Measurements from ENCODE around the gene HTR4. TPM values are rescaled to one million over a fixed set of nuclear protein-coding genes. Genes with fewer than 3 reads are reported as not detected.

The HTR4 gene
- total and polyA plus RNA-seq, 2 donors (not counting 3 experiments of a cell fraction or from before 2014, with no cell fraction given): not detected

- CTCF ChIA-PET: interaction anchor here (0.6 to 5.8 kb wide), 19 partner anchors 9 to 632 kb away, joined by 3 to 141 read pairs (median 5); no protein-coding TSS in a partner anchor
- H3K9me1 ChIP-seq (replicated peaks; ENCODE audit: control insufficient read depth, extremely low read depth, insufficient read depth, low read length): no peaks in the 10 kb centered on the region
- no TSS peak for BruUV-seq (replicated peaks)
- no peak overlapping the region for H3K9ac ChIP-seq (replicated peaks; ENCODE audit: extremely low read depth, insufficient read depth, low read length)
- peak overlapping the region; percentile 91 for H2AFZ ChIP-seq (ENCODE audit: low read depth, low read length)
- no peak overlapping the region for H3K4me3 ChIP-seq (replicated peaks in 1 of 3; ENCODE audit: insufficient read depth in 1 of 3, low read depth in 1 of 3, low read length in 3 of 3)
- FAIRE-seq (peak; percentile 80), DNase-seq (ENCODE audit: low read depth, low spot score) (peak; percentile 59)
- H3K79me2 ChIP-seq (ENCODE audit: control insufficient read depth, insufficient read depth, low read length): no peaks in the 10 kb centered on the region
- dilution Hi-C loops (cut with MboI; ENCODE audit: extremely low pct_ligation_motif_present, low sequenced_read_pairs): no loop called here
- H3K36me3 ChIP-seq (ENCODE audit: control insufficient read depth in 2 of 2, extremely low read depth in 1 of 2, insufficient read depth in 2 of 2, low read length in 2 of 2): no peaks in the 10 kb centered on the region
- no peaks in the 10 kb centered on the region for H3K4me1 ChIP-seq (ENCODE audit: control insufficient read depth, extremely low read depth, insufficient read depth, low read length)
- TF ChIP-seq CTCF (IDR thresholded peaks at IDR 0.05; ENCODE audit: extremely low read depth in 1 of 2, insufficient read depth in 1 of 2, low read depth in 1 of 2, low read length in 2 of 2): peak; percentile 85 to 90
- TF ChIP-seq MAX (IDR thresholded peaks at IDR 0.05; ENCODE audit: insufficient read depth, insufficient read length): no peak
- no peak overlapping the region for H3K4me2 ChIP-seq (ENCODE audit: insufficient read depth, low read length)
- no peaks in the 10 kb centered on the region for H3K9me3 ChIP-seq (replicated peaks; ENCODE audit: control insufficient read depth, insufficient read depth, low read length)
- peaks cover 0 to 7% of the 10 kb centered on the region in 2 experiments for H3K27me3 ChIP-seq (ENCODE audit: control insufficient read depth in 2 of 2, insufficient read depth in 2 of 2, low read length in 2 of 2)
- no peak overlapping the region for H3K27ac ChIP-seq (ENCODE audit: insufficient read depth, low read depth, low read length)
- intact Hi-C loops (cut with micrococcal nuclease): loop anchor here (1.0 kb wide), 6 partner anchors 9 to 304 kb away; no protein-coding TSS in a partner anchor
- POLR2A ChIA-PET: no interaction called here
- H4K20me1 ChIP-seq (replicated peaks; ENCODE audit: control insufficient read depth, extremely low read depth, insufficient read depth, low read length): no peaks in the 10 kb centered on the region
Measured at GRCh38 chr5:148482697-148483462, 171.4 kb downstream of the HTR4 start.

GRCh38 chr5:148482196-148482595, 172.1 kb downstream of the HTR4 start:
- intact Hi-C loops (cut with micrococcal nuclease) (loop anchor here (1.0 kb wide), 3 partner anchors 8 to 192 kb away; no protein-coding TSS in a partner anchor), dilution Hi-C loops (cut with MboI; ENCODE audit: extremely low pct_ligation_motif_present, low sequenced_read_pairs) (no loop called here)
- no TSS peak for BruUV-seq (replicated peaks)
- no peak overlapping the region for H3K9ac ChIP-seq (replicated peaks; ENCODE audit: extremely low read depth, insufficient read depth, low read length)
- no peak overlapping the region for H3K4me3 ChIP-seq (replicated peaks in 1 of 3; ENCODE audit: insufficient read depth in 1 of 3, low read depth in 1 of 3, low read length in 3 of 3)
- no peak for FAIRE-seq
- no peak overlapping the region for H3K27ac ChIP-seq (ENCODE audit: insufficient read depth, low read depth, low read length)
- POLR2A ChIA-PET: no interaction called here
- H3K36me3 ChIP-seq (ENCODE audit: control insufficient read depth in 2 of 2, extremely low read depth in 1 of 2, insufficient read depth in 2 of 2, low read length in 2 of 2): no peaks in the 10 kb centered on the region
- H3K79me2 ChIP-seq (ENCODE audit: control insufficient read depth, insufficient read depth, low read length): no peaks in the 10 kb centered on the region
- no peaks in the 10 kb centered on the region for H3K9me1 ChIP-seq (replicated peaks; ENCODE audit: control insufficient read depth, extremely low read depth, insufficient read depth, low read length)
- TF ChIP-seq GATA2 (IDR thresholded peaks at IDR 0.05; ENCODE audit: insufficient read depth, insufficient read length, low read depth, low read length): no peak
- no peak for TF ChIP-seq JUN (IDR thresholded peaks at IDR 0.05; ENCODE audit: borderline replicate concordance, insufficient read depth, insufficient read length, low read depth)
- no peak for TF ChIP-seq POLR2AphosphoS5 (IDR thresholded peaks at IDR 0.05; ENCODE audit: insufficient read depth, low read depth, low read length)
- TF ChIP-seq CTCF (IDR thresholded peaks at IDR 0.05; ENCODE audit: extremely low read depth in 1 of 2, insufficient read depth in 1 of 2, low read depth in 1 of 2, low read length in 2 of 2): no peak
- TF ChIP-seq FOS (IDR thresholded peaks at IDR 0.05; ENCODE audit: borderline replicate concordance, insufficient read depth, low read length): no peak
- no peak for TF ChIP-seq POLR2A (IDR thresholded peaks at IDR 0.05; ENCODE audit: low read depth, low read length)
- TF ChIP-seq EZH2 (IDR thresholded peaks at IDR 0.05; ENCODE audit: borderline replicate concordance, low read depth, low read length, severe bottlenecking): no peak
- TF ChIP-seq MAX (IDR thresholded peaks at IDR 0.05; ENCODE audit: insufficient read depth, insufficient read length): no peak
- no peak for TF ChIP-seq MYC (IDR thresholded peaks at IDR 0.05; ENCODE audit: low read depth, low read length)
- H2AFZ ChIP-seq (ENCODE audit: low read depth, low read length): no peak overlapping the region
- no peaks in the 10 kb centered on the region for H3K9me3 ChIP-seq (replicated peaks; ENCODE audit: control insufficient read depth, insufficient read depth, low read length)
- peaks cover 0 to 4% of the 10 kb centered on the region in 2 experiments for H3K27me3 ChIP-seq (ENCODE audit: control insufficient read depth in 2 of 2, insufficient read depth in 2 of 2, low read length in 2 of 2)
- no peak for DNase-seq (ENCODE audit: low read depth, low spot score)
- CTCF ChIA-PET: interaction anchor here (0.8 to 5.8 kb wide), 14 partner anchors 8 to 633 kb away, joined by 3 to 141 read pairs (median 4); no protein-coding TSS in a partner anchor
- H4K20me1 ChIP-seq (replicated peaks; ENCODE audit: control insufficient read depth, extremely low read depth, insufficient read depth, low read length): no peaks in the 10 kb centered on the region
- H3K4me2 ChIP-seq (ENCODE audit: insufficient read depth, low read length): no peak overlapping the region
- no peaks in the 10 kb centered on the region for H3K4me1 ChIP-seq (ENCODE audit: control insufficient read depth, extremely low read depth, insufficient read depth, low read length)
